Neural cell (in vitro differentiated cells): ENCODE measurements around the gene STK40.

ENCODE experiments used
- EP300 ChIP-seq: fragments of 450-650 bp; conservative IDR thresholded peaks from 2 replicates; pipeline ENCODE4 v1.6.1; 2014; ENCODE audit warnings: antibody characterized with exemption, mild to moderate bottlenecking, moderate library complexity; ENCODE audit not compliant: poor library complexity, severe bottlenecking
- EZH2 ChIP-seq: fragments of 200-600, 300-800 bp; shearing (Covaris generic), sonication (generic); IDR thresholded peaks from 2 replicates; pipeline ENCODE4 v1.6.1; 2014; ENCODE audit warnings: antibody characterized with exemption, low read length, borderline replicate concordance, mild to moderate bottlenecking; ENCODE audit not compliant: insufficient read depth, poor library complexity, severe bottlenecking
- MXI1 ChIP-seq: fragments of 450-650 bp; conservative IDR thresholded peaks from 2 replicates; pipeline ENCODE4 v1.6.1; 2014; ENCODE audit warnings: antibody characterized with exemption, mild to moderate bottlenecking; ENCODE audit not compliant: poor library complexity, severe bottlenecking
- POLR2AphosphoS5 ChIP-seq: IDR thresholded peaks from 2 replicates; pipeline ENCODE4 v1.6.1; 2012
- RAD21 ChIP-seq: fragments of 450-650 bp; conservative IDR thresholded peaks from 2 replicates; pipeline ENCODE4 v1.6.1; 2014; ENCODE audit warnings: antibody characterized with exemption, mild to moderate bottlenecking, moderate library complexity
- TAF1 ChIP-seq: IDR thresholded peaks from 2 replicates; pipeline ENCODE4 v1.6.1; 2012; ENCODE audit warnings: low read depth
- TF ChIP-seq, protein P1 (sequence below): fragments of 450-650 bp; IDR thresholded peaks from 2 replicates; pipeline ENCODE4 v1.5.1; 2014; ENCODE audit warnings: antibody characterized with exemption, mild to moderate bottlenecking, moderate library complexity; ENCODE audit not compliant: poor library complexity, severe bottlenecking

DNA sequence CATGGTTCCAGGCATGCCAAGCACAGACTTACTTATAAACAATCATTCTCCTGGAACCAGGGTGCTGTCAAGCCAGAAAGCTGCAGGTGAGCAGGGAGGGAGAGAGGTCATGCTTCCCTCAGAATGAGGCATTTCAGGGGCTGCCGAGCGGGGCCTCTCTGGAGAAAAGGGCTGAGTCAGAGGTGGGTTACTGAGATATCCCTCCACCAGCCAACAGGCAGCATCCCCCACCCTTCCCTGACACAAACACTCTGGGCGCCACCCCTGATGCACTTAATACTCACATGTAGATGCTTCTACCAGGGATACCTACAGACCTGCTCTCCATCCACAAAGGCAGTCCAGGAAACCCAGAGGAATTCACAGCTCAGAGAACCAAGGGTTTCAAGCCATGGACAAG lies 13.1 kb downstream of the STK40 start:
- TF ChIP-seq, protein P1, sequence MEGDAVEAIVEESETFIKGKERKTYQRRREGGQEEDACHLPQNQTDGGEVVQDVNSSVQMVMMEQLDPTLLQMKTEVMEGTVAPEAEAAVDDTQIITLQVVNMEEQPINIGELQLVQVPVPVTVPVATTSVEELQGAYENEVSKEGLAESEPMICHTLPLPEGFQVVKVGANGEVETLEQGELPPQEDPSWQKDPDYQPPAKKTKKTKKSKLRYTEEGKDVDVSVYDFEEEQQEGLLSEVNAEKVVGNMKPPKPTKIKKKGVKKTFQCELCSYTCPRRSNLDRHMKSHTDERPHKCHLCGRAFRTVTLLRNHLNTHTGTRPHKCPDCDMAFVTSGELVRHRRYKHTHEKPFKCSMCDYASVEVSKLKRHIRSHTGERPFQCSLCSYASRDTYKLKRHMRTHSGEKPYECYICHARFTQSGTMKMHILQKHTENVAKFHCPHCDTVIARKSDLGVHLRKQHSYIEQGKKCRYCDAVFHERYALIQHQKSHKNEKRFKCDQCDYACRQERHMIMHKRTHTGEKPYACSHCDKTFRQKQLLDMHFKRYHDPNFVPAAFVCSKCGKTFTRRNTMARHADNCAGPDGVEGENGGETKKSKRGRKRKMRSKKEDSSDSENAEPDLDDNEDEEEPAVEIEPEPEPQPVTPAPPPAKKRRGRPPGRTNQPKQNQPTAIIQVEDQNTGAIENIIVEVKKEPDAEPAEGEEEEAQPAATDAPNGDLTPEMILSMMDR, result no peak
- TF ChIP-seq TAF1 (no peak), MXI1 (no peak), POLR2AphosphoS5 (no peak), EP300 (no peak), EZH2 (no peak), RAD21 (no peak)
